ENCODE measurements around the gene USP26. TPM values are rescaled to one million over a fixed set of nuclear protein-coding genes. Genes with fewer than 3 reads are reported as not detected.

USP26 gene
- total RNA-seq, 1 donor from 2014 or later, result not detected

DNA sequence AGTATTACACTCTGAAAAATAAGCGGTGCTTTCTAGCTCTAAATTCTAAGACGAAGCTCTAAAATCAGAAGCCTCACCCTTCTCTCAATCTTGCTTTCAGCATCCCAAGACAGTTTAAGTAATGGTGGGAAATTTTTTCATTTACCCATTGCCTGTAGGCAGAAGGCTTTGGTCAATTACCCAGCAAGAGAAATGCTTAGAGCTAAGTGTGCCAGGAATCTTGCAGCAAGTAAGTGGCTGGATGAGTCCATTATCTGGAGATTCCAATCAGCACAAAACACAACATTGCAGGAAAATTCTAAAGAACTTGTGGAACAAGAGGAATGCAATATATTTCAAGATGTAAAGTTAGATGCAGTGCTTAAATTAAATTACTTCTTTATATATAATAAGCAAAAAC, 28.4 kb downstream of the USP26 start:
- H3K4me1 Mint-ChIP-seq, result peaks cover 29% of the 10 kb centered on the region
- H3K27me3 Mint-ChIP-seq (ENCODE audit: low read depth), result no peaks in the 10 kb centered on the region
- no peak overlapping the region for H3K4me3 Mint-ChIP-seq
- no peak for DNase-seq (ENCODE audit: low read depth, low spot score)
- no peak overlapping the region for H3K27ac Mint-ChIP-seq (ENCODE audit: unreplicated experiment)
- peaks cover 6% of the 10 kb centered on the region for H3K9me3 Mint-ChIP-seq
- TF ChIP-seq, protein P1, sequence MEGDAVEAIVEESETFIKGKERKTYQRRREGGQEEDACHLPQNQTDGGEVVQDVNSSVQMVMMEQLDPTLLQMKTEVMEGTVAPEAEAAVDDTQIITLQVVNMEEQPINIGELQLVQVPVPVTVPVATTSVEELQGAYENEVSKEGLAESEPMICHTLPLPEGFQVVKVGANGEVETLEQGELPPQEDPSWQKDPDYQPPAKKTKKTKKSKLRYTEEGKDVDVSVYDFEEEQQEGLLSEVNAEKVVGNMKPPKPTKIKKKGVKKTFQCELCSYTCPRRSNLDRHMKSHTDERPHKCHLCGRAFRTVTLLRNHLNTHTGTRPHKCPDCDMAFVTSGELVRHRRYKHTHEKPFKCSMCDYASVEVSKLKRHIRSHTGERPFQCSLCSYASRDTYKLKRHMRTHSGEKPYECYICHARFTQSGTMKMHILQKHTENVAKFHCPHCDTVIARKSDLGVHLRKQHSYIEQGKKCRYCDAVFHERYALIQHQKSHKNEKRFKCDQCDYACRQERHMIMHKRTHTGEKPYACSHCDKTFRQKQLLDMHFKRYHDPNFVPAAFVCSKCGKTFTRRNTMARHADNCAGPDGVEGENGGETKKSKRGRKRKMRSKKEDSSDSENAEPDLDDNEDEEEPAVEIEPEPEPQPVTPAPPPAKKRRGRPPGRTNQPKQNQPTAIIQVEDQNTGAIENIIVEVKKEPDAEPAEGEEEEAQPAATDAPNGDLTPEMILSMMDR (conservative IDR thresholded peaks at IDR 0.05), result no peak
- H3K36me3 Mint-ChIP-seq (ENCODE audit: low read depth), result peaks cover 3% of the 10 kb centered on the region

DNA sequence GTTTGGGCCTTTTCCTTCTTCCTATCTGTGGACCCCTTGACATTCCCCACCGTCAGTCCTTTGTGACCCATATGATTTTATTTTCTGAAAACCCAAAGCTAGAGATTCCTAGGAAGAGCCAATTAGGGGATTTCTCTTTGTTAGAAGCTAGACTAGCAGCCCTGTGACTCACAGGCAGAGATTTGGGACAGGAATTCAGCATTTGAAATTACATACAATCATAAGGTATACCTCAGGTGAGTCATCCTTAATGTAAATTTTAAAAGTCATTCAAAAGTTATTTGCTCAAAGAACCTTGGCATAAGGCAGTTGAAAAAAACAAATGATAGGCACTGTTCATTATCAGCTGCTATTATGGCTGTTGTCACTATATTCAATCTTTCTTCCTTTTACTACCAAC, 40.6 kb downstream of the USP26 start:
- no peak for DNase-seq (ENCODE audit: low read depth, low spot score)
- Mint-ChIP-seq H3K36me3 (ENCODE audit: low read depth) (no peaks in the 10 kb centered on the region), H3K27me3 (ENCODE audit: low read depth) (no peaks in the 10 kb centered on the region), H3K4me3 (no peak overlapping the region), H3K27ac (ENCODE audit: unreplicated experiment) (no peak overlapping the region), H3K9me3 (no peaks in the 10 kb centered on the region), H3K4me1 (peaks cover 24% of the 10 kb centered on the region)
- TF ChIP-seq, protein P1 (conservative IDR thresholded peaks at IDR 0.05), result no peak

DNA sequence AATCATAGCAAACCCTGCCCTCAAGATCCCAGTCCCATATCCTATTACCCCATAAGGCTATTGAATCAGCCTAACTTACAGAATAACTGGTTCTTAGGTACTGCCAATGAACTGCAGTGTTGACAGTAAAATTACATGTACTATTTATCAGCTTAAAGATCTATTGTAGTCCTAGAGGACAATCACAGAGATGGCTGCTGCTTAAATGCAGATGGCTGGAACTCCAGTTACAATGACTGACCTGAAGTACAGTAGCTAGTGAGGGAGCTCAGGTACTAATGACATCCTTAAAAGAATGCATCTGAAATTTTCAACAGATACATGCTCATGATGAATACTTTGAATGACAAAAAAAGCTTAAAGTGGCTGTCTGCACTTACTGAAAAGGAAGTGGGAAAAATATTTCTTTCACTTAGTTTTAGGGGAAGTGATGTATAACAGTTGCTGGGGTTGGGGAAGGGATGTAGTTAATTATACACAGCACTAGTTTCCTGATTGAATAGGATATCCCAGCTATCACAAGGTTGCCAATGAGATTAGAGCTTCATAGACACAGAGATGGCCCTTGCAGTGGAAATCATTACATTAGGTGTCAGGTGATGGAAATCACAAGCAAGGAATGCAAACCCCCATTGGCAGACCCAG, 42.0 kb downstream of the USP26 start:
- Mint-ChIP-seq H3K36me3 (ENCODE audit: low read depth) (no peaks in the 10 kb centered on the region), H3K4me1 (peaks cover 24% of the 10 kb centered on the region), H3K27me3 (ENCODE audit: low read depth) (no peaks in the 10 kb centered on the region), H3K4me3 (no peak overlapping the region), H3K9me3 (no peaks in the 10 kb centered on the region), H3K27ac (ENCODE audit: unreplicated experiment) (peak overlapping the region; percentile 29)
- TF ChIP-seq, protein P1 (conservative IDR thresholded peaks at IDR 0.05), result no peak
- DNase-seq (ENCODE audit: low read depth, low spot score), result no peak

DNA sequence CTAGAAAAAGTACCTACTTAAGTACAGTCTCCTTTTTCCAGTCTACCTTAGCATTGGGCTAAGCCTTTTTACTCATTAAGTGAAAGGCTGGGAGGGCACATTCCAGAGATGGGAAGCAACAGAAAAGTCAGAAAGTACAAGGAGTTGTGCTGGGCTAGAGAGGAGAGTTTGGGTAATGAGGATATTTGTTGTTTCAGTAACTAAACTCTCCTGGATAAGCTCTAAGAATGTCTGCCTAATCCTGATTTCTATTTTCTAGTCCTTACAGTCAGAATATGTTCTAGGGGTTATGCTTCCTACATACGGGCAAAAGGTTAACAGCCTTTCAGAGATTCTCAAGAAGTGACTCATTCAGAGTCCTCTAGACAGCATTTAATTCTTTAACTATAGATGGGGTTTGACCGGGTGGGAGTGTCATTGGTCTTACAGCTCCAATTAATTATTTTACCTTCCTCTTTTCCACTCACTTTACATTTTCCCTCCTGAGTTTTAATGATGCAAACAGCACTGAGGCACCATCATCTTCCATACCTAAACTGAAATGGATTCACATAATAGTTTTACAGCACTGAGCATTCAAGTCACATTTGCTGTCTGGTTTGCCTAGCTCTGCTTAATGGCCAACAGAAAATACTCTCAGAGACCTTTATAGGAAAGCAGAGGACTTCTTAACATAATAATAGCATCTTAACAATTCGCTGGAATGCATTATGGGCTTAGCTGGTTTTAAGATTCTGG, 42.9 kb downstream of the USP26 start:
- Mint-ChIP-seq H3K27ac (ENCODE audit: unreplicated experiment) (peak overlapping the region; percentile 45), H3K27me3 (ENCODE audit: low read depth) (no peaks in the 10 kb centered on the region), H3K4me3 (peak overlapping the region; percentile 13), H3K36me3 (ENCODE audit: low read depth) (no peaks in the 10 kb centered on the region), H3K4me1 (peaks cover 24% of the 10 kb centered on the region), H3K9me3 (no peaks in the 10 kb centered on the region)
- TF ChIP-seq, protein P1 (conservative IDR thresholded peaks at IDR 0.05), result no peak
- DNase-seq (ENCODE audit: low read depth, low spot score), result no peak

GRCh38 chrX:133048751-133049150, 48.2 kb downstream of the USP26 start:
- no peak for DNase-seq (ENCODE audit: low read depth, low spot score)
- TF ChIP-seq, protein P1 (conservative IDR thresholded peaks at IDR 0.05), result no peak
- Mint-ChIP-seq H3K27ac (ENCODE audit: unreplicated experiment) (no peak overlapping the region), H3K4me1 (peaks cover 13% of the 10 kb centered on the region), H3K4me3 (no peak overlapping the region), H3K36me3 (ENCODE audit: low read depth) (no peaks in the 10 kb centered on the region), H3K9me3 (peaks cover 4% of the 10 kb centered on the region), H3K27me3 (ENCODE audit: low read depth) (no peaks in the 10 kb centered on the region)

Measured in neural crest cell (in vitro differentiated cells).